Lower leg skin (tissue), 4 donors: ENCODE data around the gene MFSD6L. TPM values are rescaled to one million over a fixed set of nuclear protein-coding genes. Genes with fewer than 3 reads are reported as not detected.
A peak's percentile ranks its signal among the peaks of the same experiment; 100 is the strongest.

Experiments used
- DNase-seq, 2 donors: peaks; one replicate each; pipeline ENCODE4 v3.0.0-alpha.2; 2019; ENCODE audit warnings: low spot score in 2 of 2
- H3K4me3 ChIP-seq: fragments of 200-600 bp; sonication (generic); 2 replicates; pipeline ENCODE4 v1.5.1; 2017; ENCODE audit warnings: mild to moderate bottlenecking, low read depth; ENCODE audit not compliant: poor library complexity, severe bottlenecking
- POLR2A ChIP-seq, 2 donors: fragments of 450-650 bp; IDR thresholded peaks; one replicate each; pipeline ENCODE4 v1.6.1; 2016 to 2017; ENCODE audit warnings: antibody characterized with exemption in 2 of 2, mild to moderate bottlenecking in 1 of 2, moderate library complexity in 1 of 2
- WGBS, 2 donors: methylation state at CpG; one replicate each; pipeline ENCODE4 v1.1.5; 2018; 5-methylcytosine and 5-hydroxymethylcytosine counted together
- intact Hi-C: fragments of 100-400 bp; cut with DNase I; formaldehyde crosslinking; loops from one replicate; pipeline ENCODE4 v1.15.0; 2023; ENCODE audit warnings: low total_unique reads
- total RNA-seq, 4 donors: library from RNA; depleted of rRNA; stranded (reverse); fragments of >200 nt; gene quantifications; one replicate each; pipeline ENCODE4 v1.1.0, GENCODE V29; 2016
- TF ChIP-seq, protein P1 (sequence below), 3 donors: fragments of 450-650 bp; IDR thresholded peaks; one replicate each; pipeline ENCODE4 v1.5.1; 2016; ENCODE audit warnings: antibody characterized with exemption in 3 of 3, mild to moderate bottlenecking in 3 of 3, moderate library complexity in 2 of 3

The MFSD6L gene
- total RNA-seq, 4 donors from 2014 or later = 0.19 to 0.23 TPM; not detected in 2

GRCh38 chr17:8841844-8842243, 42.7 kb upstream of the MFSD6L start:
- H3K4me3 ChIP-seq = no peak overlapping the region
- peak in 1 of 2 donors; percentile 62 for DNase-seq
- 82 to 83% methylated on average over 4 of the region's 4 CpGs for WGBS, 2 donors
- TF ChIP-seq, protein P1, sequence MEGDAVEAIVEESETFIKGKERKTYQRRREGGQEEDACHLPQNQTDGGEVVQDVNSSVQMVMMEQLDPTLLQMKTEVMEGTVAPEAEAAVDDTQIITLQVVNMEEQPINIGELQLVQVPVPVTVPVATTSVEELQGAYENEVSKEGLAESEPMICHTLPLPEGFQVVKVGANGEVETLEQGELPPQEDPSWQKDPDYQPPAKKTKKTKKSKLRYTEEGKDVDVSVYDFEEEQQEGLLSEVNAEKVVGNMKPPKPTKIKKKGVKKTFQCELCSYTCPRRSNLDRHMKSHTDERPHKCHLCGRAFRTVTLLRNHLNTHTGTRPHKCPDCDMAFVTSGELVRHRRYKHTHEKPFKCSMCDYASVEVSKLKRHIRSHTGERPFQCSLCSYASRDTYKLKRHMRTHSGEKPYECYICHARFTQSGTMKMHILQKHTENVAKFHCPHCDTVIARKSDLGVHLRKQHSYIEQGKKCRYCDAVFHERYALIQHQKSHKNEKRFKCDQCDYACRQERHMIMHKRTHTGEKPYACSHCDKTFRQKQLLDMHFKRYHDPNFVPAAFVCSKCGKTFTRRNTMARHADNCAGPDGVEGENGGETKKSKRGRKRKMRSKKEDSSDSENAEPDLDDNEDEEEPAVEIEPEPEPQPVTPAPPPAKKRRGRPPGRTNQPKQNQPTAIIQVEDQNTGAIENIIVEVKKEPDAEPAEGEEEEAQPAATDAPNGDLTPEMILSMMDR (IDR thresholded peaks at IDR 0.05) = no peak
- TF ChIP-seq POLR2A (IDR thresholded peaks at IDR 0.05) = no peak
- intact Hi-C loops = no loop called here

- TF ChIP-seq POLR2A (IDR thresholded peaks at IDR 0.05) = no peak
- TF ChIP-seq, protein P1 (IDR thresholded peaks at IDR 0.05) = no peak
- intact Hi-C loops = no loop called here
- WGBS, 2 donors = 69 to 71% methylated on average over 11 of the region's 11 CpGs
- no peak overlapping the region for H3K4me3 ChIP-seq
- DNase-seq = peak in 1 of 2 donors; percentile 28
These were observed 40.3 kb upstream of the MFSD6L start for GRCh38 chr17:8839410-8839935.

GRCh38 chr17:8838551-8839095, 39.5 kb upstream of the MFSD6L start:
- intact Hi-C loops = no loop called here
- peak in 1 of 2 donors; percentile 31 for DNase-seq
- WGBS, 2 donors = 92 to 94% methylated on average over 12 of the region's 12 CpGs

DNA sequence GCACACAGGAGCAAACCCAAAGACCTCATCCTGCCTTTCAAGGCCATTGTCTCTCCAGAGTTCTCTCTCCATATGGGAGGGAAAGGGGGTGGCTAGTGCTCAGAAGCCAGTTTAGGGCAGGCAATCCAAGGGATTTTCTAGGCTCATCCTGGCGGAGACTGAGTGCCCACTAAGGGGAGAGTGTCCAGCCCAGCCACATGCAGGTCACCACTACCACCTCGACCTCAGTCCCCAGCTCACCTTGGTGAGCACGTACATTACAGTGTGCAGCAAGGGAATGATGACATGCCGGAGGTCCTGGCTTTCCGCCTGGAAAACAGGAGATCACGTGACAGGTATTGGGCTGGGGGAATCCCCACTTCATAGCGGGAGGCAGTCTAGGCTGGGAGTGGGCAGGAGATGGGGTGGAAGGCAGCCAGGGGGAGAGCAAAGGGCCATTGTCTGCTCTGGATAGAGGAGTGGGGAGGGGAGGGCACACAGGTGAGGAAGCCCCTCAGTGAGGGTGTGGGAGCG, 38.5 kb upstream of the MFSD6L start:
- DNase-seq = peak in 1 of 2 donors; percentile 59
- TF ChIP-seq, protein P1 (IDR thresholded peaks at IDR 0.05) = no peak
- TF ChIP-seq POLR2A (IDR thresholded peaks at IDR 0.05) = no peak
- intact Hi-C loops = no loop called here
- WGBS, 2 donors = 33 to 38% methylated on average over 8 of the region's 8 CpGs
- no peak overlapping the region for H3K4me3 ChIP-seq

More at GRCh38 chr17:8838551-8839095, 39.5 kb upstream of the MFSD6L start:
- TF ChIP-seq, protein P1 (IDR thresholded peaks at IDR 0.05) = no peak
- TF ChIP-seq POLR2A (IDR thresholded peaks at IDR 0.05) = no peak
- no peak overlapping the region for H3K4me3 ChIP-seq

GRCh38 chr17:8836821-8837562, 37.8 kb upstream of the MFSD6L start:
- intact Hi-C loops = no loop called here
- no peak overlapping the region for H3K4me3 ChIP-seq

More at GRCh38 chr17:8836821-8837562, 37.8 kb upstream of the MFSD6L start:
- 74 to 77% methylated on average over 15 of the region's 15 CpGs for WGBS, 2 donors
- no peak for TF ChIP-seq POLR2A (IDR thresholded peaks at IDR 0.05)
- TF ChIP-seq, protein P1 (IDR thresholded peaks at IDR 0.05) = no peak
- DNase-seq = peak; percentile 5 to 75
